SU-DHL-6 (cell line): Measurements from ENCODE around the gene NPAS2.

Experiments
- EZH2phosphoT487 ChIP-seq: fragments of 200-600 bp; sonication (generic), shearing (Covaris generic); conservative IDR thresholded peaks from 2 replicates; pipeline ENCODE4 v1.6.1; 2018; ENCODE audit warnings: mild to moderate bottlenecking, antibody characterized with exemption, low read length, moderate library complexity, mixed read lengths
- TF ChIP-seq, protein P1 (sequence below): fragments of 200-600 bp; sonication (generic); IDR thresholded peaks from one replicate; pipeline ENCODE4 v1.5.1; 2017; ENCODE audit warnings: antibody characterized with exemption, mild to moderate bottlenecking, low read length, moderate library complexity; ENCODE audit not compliant: insufficient read depth, poor library complexity, severe bottlenecking

DNA sequence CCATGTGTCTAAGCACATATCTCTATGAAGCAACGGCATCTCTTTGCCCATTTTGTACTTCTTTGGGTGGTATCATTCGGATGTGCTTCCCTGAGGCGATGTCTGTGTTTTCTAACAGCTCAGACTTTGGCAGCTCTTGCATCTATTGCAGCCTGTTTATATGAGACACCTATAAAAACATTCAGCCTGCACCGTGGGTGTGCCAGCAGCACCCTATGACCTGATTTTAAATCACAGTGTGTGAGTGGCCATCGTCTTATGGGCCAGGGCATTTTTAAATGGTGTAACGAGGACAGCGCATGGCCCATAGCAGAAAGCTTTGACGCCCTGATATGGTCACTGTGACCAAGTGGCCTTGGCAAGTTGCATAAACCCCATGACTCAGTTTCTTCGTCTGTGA lies 12.9 kb downstream of the NPAS2 start:
- TF ChIP-seq EZH2phosphoT487 = no peak
- TF ChIP-seq, protein P1, sequence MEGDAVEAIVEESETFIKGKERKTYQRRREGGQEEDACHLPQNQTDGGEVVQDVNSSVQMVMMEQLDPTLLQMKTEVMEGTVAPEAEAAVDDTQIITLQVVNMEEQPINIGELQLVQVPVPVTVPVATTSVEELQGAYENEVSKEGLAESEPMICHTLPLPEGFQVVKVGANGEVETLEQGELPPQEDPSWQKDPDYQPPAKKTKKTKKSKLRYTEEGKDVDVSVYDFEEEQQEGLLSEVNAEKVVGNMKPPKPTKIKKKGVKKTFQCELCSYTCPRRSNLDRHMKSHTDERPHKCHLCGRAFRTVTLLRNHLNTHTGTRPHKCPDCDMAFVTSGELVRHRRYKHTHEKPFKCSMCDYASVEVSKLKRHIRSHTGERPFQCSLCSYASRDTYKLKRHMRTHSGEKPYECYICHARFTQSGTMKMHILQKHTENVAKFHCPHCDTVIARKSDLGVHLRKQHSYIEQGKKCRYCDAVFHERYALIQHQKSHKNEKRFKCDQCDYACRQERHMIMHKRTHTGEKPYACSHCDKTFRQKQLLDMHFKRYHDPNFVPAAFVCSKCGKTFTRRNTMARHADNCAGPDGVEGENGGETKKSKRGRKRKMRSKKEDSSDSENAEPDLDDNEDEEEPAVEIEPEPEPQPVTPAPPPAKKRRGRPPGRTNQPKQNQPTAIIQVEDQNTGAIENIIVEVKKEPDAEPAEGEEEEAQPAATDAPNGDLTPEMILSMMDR = no peak
